H1 (cell line): ENCODE results near the gene PSMC2. TPM values are rescaled to one million over a fixed set of nuclear protein-coding genes. Genes with fewer than 3 reads are reported as not detected.

Source experiments
- CHD2 ChIP-seq: IDR thresholded peaks from 2 replicates; pipeline ENCODE4 v1.6.1; 2012; ENCODE audit warnings: low read length, improper control_type of control experiment
- GTF2F1 ChIP-seq: IDR thresholded peaks from 2 replicates; pipeline ENCODE4 v1.6.1; 2012; ENCODE audit warnings: low read depth, low read length, improper control_type of control experiment, borderline replicate concordance
- JUND ChIP-seq: IDR thresholded peaks from 2 replicates; pipeline ENCODE4 v1.6.1; 2011; ENCODE audit warnings: mild to moderate bottlenecking, improper control_type of control experiment, low read length
- PHF8 ChIP-seq: fragments of 200-600 bp; sonication (generic); conservative IDR thresholded peaks from 2 replicates; pipeline ENCODE4 v1.7.1; 2012; ENCODE audit warnings: low read depth, mild to moderate bottlenecking, inconsistent platforms, low read length, moderate library complexity
- RNF2 ChIP-seq: fragments of 200-900, 300-1000 bp; sonication (generic); IDR thresholded peaks from 2 replicates; pipeline ENCODE4 v1.7.1; 2016; ENCODE audit warnings: borderline replicate concordance, low read depth, mild to moderate bottlenecking, antibody characterized with exemption, low read length; ENCODE audit not compliant: poor library complexity, severe bottlenecking; ENCODE audit errors: missing control alignments
- SUZ12 ChIP-seq: fragments of 200-600 bp; sonication (generic); IDR thresholded peaks from 2 replicates; pipeline ENCODE4 v1.6.1; 2012; ENCODE audit warnings: mild to moderate bottlenecking, inconsistent platforms, low read length, moderate library complexity, mixed read lengths
- TBP ChIP-seq: IDR thresholded peaks from 2 replicates; pipeline ENCODE4 v1.6.1; 2011; ENCODE audit warnings: low read depth, low read length, improper control_type of control experiment
- polyA plus RNA-seq, 7 experiments: library from polyadenylated mRNA; depleted of rRNA in 3 of 7; stranded (reverse) in 5 of 7; unstranded in 2 of 7; fragments of >200 nt in 5 of 7; fragments of 200-250 nt in 2 of 7; gene quantifications; 1 replicate in 5 of 7; 2 replicates in 1 of 7; 4 replicates in 1 of 7; pipeline versions ENCODE4 v1.2.1 to v1.2.3, GENCODE V29; 2011 to 2013; ENCODE audit warnings: missing spikeins in 2 of 7, mixed read lengths in 2 of 7
- total RNA-seq: library from RNA; stranded (reverse); fragmentation: NEBNext Ultra II Directional; extraction: Animal tissue kit (Norgen Biotek cat#: 25700); gene quantifications from 2 replicates; pipeline ENCODE4 v1.2.1, GENCODE V29; 2021

The PSMC2 gene
- total and polyA plus RNA-seq, 2 of the 8 experiments (the other 6 are each of a cell fraction or from before 2014, with no cell fraction given): 80.9 to 141 TPM

GRCh38 chr7:103380395-103381191, 33.1 kb downstream of the PSMC2 start (continued):
- no peak for TF ChIP-seq SUZ12
- TF ChIP-seq CHD2: no peak
- TF ChIP-seq RNF2: no peak
- TF ChIP-seq JUND: no peak
- no peak for TF ChIP-seq PHF8
- TF ChIP-seq GTF2F1: no peak
- no peak for TF ChIP-seq TBP
- TF ChIP-seq, all 59 proteins: peak for 0
